Activated CD4-positive, alpha-beta T cell treated with anti-CD3 and anti-CD28 coated beads for 4 hours (primary cell): ENCODE data around the gene FOXK2.
"Not testable (repeated sequence)": the region's sequence is repeated elsewhere in the genome, so short reads cannot be mapped to it uniquely, and the experiment has no call there.

Source experiments
- DNase-seq, 2 donors: peaks; one replicate each; pipeline ENCODE4 v3.0.0-alpha.2; 2020

FOXK2 gene

GRCh38 chr17:82534401-82534812, 14.9 kb downstream of the FOXK2 start:
- no peak for DNase-seq

DNA sequence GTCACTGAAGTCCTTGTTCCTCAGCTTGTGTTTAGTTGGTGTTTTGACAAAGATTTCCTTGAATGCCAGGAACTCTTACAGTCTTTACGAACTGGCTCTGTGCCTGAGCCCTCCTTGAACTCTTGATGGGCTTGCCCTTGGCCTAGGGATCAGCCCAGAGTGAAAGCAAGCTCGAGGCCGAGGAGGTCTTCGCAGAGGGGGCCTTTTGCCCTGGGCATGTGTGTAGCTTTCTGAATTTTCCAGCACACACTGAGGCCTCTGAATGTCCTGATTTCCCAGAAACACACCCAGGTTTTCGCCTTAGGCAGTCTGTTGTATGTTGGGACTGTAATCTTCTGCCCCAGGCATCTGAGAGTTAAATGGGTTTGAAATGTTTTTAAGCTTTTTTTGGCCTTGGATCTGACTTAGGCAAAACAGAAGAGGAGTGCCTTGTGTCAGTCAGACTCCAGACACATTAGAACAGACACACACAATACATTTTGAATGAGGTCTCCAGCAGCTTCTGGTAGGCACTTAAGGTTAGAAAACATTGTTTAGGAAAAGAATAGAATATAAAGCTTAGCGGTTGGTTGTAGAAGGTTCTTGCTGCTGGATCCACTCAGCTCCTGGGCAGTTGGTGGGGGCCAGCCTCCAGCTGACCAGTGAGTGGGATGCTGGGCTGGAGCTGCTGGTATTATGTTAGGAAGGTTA, 17.1 kb downstream of the FOXK2 start:
- DNase-seq: no peak

GRCh38 chr17:82537228-82537627, 17.7 kb downstream of the FOXK2 start:
- DNase-seq: not testable (repeated sequence)

- not testable (repeated sequence) for DNase-seq
Measured at GRCh38 chr17:82539076-82539475, 19.5 kb downstream of the FOXK2 start.

- no peak for DNase-seq
Measured at GRCh38 chr17:82542439-82542838, 22.9 kb downstream of the FOXK2 start.

- DNase-seq: no peak
Measured at GRCh38 chr17:82544431-82545070, 25.0 kb downstream of the FOXK2 start.

DNA sequence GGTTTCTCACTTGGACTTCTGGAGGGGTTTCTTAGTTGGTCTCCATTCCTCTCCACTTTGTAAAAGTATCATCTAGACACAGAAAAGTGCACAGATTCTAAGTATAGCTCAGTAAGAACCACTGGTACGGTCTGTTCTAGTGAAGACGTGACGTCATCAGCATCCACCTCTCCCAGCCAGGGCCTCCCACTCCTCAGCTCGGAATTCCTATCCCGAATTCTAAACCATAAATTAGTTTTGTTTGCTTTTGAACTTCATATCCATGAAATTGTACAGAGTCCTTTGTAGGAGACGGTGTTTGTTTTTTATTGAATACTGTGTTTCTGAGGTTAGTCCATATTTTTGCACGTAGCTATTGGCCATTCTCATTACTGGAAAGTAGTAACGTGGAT, 25.5 kb downstream of the FOXK2 start:
- DNase-seq: no peak

GRCh38 chr17:82547981-82548380, 28.4 kb downstream of the FOXK2 start:
- no peak for DNase-seq

DNA sequence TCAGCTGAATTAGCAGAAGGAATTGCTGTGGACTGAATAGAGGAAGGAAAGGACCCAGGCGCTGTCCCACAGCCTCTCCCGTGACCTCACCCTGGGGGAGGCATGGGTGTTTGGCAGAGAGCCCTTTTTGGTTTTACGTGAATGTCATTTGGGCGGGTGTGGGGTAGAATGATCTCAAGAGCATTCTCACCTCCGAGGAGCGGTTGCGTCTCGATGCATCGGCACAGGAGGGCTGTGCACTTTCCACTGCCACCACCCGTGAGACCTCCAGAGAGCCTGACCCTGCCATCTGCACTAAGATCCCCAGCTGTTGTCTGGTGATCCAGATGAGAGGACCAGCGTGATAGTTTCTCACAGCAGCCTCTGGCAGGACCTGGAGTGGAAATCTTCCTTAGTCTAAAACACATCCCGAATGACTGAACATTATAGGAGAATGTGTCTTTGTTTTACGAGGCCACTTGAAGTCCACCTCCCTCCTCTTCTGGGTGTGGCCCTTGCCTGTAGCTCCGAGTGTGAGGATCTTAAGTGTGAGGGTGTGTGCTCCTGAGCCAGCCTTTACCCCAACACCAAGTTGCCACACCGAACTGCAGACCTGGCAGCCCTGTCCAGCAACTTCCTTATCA, 29.3 kb downstream of the FOXK2 start:
- DNase-seq: no peak

DNA sequence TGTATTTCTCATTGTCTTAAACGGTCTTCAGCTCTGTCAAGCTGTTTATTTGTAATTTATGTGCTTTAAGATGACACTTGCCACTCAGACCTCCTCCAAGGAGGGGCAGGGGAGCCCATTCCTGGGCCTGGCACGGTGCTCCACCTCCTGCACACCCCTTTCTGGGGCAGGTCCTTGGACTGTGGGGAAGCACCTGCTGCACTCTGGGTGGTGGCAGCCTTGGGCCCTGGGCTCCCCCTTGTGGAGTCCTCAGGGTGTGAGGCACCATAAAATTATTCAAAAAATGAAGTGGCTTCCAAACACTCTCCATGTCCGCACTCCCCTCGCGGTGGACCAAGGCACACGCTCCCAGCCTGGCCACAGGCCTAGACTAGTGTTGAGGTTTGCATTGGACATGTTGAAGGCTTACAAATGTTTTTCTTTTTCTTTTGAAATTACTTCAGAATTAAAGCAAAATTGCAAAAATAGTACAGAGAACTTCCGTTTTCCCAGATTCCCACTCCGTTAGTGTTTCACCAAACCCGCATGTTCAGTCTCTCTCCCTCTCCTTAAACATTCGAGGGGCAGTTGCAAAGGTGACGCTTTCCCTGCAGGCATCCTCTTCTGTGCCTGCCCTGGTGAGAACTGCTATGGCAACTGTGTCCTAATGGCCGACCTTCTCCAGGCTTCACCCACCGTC, 32.4 kb downstream of the FOXK2 start:
- DNase-seq: peak; percentile 72 to 76

- DNase-seq: no peak
Measured at GRCh38 chr17:82552580-82552979, 33.0 kb downstream of the FOXK2 start.

DNA sequence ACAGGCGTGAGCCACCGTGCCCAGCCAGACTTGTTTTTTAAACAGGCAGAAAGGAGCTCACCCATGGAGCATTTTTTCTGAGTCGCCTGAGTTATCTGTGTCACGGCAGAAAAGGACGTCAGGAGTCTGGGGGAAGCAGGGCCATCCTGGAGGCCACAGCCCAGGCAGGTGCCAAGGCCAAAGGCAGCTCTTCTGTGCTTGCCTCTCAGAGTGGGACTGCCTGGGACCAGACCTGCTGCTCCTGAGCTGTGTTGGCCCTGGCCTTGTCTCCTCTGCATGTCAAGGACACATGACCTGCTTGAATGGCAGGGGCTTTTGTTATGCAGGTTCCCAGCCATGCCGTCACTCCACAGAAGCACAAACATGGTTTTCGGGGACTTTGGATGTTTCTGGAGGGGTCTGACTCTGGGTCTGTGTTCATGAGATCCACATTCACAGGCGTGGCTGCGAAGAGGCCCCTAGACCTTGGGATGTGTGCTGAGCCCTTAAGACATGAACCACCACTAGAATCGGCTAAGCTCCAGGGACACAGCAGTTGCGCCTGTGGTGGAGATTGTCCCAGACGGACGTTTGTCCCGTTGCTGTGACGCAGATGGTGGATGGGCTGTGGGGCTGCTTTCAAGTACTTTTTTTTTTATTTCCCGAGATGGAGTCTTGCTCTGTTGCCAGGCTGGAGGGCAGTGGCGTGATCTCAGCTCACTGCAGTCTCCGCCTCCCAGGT, 33.8 kb downstream of the FOXK2 start:
- no peak for DNase-seq

DNA sequence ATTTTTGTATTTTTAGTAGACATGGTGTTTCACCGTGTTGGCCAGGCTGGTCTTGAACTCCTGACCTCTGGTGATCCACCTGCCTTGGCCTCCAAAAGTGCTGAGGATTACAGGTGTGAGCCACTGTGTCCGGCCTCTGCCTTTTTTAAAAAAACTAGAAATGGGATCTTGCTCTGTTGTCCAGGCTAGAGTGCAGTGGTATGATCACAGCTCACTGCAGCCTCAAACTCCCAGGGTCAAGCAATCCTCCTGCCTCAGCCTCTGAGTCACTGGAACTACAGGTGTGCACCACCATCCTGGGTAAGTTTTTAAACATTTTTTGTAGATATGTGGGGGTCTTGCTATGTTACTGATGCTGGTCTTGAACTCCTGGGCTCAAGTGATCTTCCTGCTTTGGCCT, 38.0 kb downstream of the FOXK2 start:
- not testable (repeated sequence) for DNase-seq

DNA sequence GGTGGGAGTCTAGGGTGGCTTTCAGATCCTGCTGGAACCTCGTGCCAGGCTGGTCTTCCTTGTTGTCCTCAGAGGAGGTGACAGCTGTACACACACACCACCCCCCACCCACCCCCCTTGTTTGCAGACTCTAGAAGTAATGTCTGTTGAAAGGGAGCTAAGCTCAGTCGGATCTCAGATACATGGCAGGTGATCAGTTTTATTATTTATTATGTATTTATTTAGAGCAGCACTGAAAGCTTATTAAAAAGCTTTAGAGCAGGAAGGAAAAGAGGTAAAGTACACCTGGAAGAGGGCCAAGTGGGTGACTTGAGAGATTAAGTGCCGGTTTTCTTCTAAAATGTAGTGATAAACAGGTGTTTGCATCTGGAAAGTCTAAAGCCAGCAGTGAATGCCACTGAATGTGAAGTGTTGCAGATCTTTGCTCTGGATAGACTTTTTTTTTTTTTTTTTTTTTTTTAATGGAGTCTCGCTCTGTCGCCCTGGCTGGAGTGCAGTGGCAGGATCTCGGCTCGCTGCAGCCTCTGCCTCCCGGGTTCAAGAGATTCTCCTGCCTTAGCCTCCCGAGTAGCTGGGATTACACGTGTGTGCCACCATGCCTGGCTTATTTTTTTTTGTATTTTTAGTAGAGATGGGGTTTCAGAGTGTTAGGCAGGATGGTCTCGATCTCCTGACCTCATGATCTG, 40.2 kb downstream of the FOXK2 start:
- no peak for DNase-seq

DNA sequence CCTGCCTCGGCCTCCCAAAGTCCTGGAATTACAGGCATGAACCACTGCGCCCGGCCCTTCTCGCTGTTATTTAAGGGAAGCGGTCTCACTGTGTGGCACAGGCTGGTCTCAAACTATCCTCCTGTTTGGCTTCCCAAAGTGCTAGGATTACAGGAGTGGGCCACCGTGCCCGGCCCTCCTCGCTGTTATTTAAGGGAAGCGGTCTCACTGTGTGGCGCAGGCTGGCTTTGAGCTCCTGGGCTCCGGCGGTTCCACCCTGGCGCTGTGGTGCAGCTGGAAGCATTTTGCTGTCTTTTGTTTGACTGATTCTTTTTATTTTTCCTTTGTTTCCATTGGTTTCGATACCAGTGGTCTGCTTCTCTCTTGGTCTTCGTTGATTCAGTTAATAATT, 40.7 kb downstream of the FOXK2 start:
- DNase-seq: no peak

- DNase-seq: no peak
Measured at GRCh38 chr17:82560802-82561428, 41.4 kb downstream of the FOXK2 start.

DNA sequence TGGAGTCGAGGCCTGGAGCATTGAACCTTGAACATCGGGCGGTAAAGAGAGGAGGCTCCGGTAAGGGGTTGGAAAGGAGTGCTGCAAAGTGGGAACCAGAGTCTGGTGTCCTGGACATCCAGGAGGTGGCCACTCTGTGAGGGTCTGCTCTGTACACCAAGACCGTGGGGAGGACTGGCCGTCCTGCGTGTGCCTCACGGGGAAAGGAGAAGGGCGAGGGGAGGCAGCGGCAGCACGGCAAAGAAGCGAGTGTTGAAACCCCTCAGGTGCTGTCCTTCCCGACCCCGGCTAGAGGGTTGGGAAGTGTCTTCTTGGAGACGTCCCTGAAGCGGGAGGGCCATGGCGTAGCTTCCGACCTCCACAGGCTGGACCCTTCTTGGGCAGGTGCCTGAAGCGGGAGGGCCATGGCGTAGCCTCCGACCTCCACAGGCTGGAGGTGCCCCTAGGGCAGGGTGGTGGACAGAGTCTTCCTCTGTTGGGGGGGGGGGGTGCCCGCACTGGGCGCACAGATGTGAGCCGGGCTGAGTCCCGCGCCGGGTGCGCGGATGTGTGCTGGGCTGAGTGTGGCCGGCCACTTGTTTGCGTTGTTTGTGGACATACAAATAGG, 42.0 kb downstream of the FOXK2 start:
- no peak for DNase-seq

DNA sequence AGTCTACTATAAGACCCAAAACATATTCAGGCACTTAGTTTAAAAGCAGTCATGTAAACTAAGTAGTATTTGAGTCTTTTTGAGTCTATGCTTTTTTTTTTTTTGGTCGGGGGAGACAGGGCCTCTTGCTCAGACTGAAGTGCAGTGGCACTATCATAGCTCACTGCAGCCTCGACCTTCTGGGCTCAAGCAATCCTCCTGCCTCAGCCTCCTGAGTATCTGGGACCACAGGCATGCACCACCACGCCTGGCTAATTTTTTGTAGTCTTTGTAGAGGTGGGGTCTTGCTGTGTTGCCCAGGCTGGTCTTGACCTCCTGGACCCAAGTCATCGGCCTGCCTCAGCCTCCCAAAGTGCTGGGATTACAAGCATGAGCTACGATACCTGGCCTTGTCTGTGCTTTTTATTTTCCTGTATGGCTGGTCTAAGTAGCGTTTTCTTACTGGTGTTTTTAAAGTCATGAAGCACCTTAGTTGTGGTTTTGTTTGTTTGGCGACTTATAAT, 43.2 kb downstream of the FOXK2 start:
- not testable (repeated sequence) for DNase-seq

- DNase-seq: no peak
Measured at GRCh38 chr17:82563318-82563717, 43.8 kb downstream of the FOXK2 start.

- DNase-seq: not testable (repeated sequence)
Measured at GRCh38 chr17:82563745-82564144, 44.2 kb downstream of the FOXK2 start.

GRCh38 chr17:82564241-82564640, 44.7 kb downstream of the FOXK2 start:
- no peak for DNase-seq
